ENCODE results near the gene HHAT. TPM values are rescaled to one million over a fixed set of nuclear protein-coding genes. Genes with fewer than 3 reads are reported as not detected.

The HHAT gene
- total and polyA plus RNA-seq, 2 of the 4 experiments (the other 2 are of a cell fraction), result 1.7 to 2.5 TPM

DNA sequence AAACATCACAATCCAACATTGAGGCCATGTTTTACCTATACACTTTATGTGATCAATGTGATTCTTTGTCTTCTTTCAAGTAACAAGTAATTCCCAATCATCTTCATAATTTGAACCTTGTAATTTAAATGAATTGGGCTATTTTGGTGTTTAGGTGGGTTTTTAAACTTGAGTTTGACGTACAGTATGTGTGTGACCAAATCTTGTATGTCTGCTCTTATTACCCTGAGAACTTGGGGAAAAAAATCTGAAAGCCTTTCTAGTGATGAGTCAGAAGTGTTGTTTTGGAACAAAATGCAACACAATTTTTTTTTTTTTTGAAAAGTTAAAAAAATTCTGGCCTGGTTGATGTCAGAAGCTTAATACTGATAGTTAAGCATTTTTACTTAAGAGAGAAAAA, 68.5 kb downstream of the HHAT start:
- no TSS peak for BruUV-seq (replicated peaks)
- ChIA-PET POLR2A (ENCODE audit: unreplicated experiment) (interaction anchor here (0.7 kb wide), 1 partner anchor 152 kb away, joined by 4 read pairs; no protein-coding TSS in a partner anchor), CTCF (interaction anchor here (1.3 kb wide), 1 partner anchor 36 kb away, joined by 5 read pairs; no protein-coding TSS in a partner anchor)
- peaks cover 4% of the 10 kb centered on the region; the same call in 1 of the 2 replicates for H3K9me1 ChIP-seq (ENCODE audit: insufficient read depth, low read length)
- H4K8ac ChIP-seq (ENCODE audit: low read depth in 2 of 2, low read length in 2 of 2), result no peak overlapping the region
- H3K4me2 ChIP-seq (ENCODE audit: low read depth, low read length), result no peak overlapping the region
- no peak overlapping the region for H2AK9ac ChIP-seq (replicated peaks; ENCODE audit: low read depth, low read length, poor library complexity)
- dilution Hi-C loops (cut with HindIII; ENCODE audit: low sequenced_read_pairs, unreplicated experiment), result no loop called here
- no peaks in the 10 kb centered on the region for H4K20me1 ChIP-seq (ENCODE audit: insufficient read depth, low read length)
- H3K14ac ChIP-seq (replicated peaks; ENCODE audit: low read depth, low read length), result no peak overlapping the region
- TF ChIP-seq POLR2A (IDR thresholded peaks at IDR 0.05; ENCODE audit: low read depth, low read length) (no peak), MAFK (IDR thresholded peaks at IDR 0.05; ENCODE audit: low read depth, low read length) (no peak), FOS (IDR thresholded peaks at IDR 0.05; ENCODE audit: low read depth, low read length) (no peak), CEBPB (IDR thresholded peaks at IDR 0.05; ENCODE audit: low read depth, low read length) (no peak), RAD21 (IDR thresholded peaks at IDR 0.05; ENCODE audit: low read length) (no peak), NFE2L2 (IDR thresholded peaks at IDR 0.05; ENCODE audit: low read depth, low read length) (no peak), MXI1 (IDR thresholded peaks at IDR 0.05; ENCODE audit: borderline replicate concordance, low read depth, low read length) (no peak), MAZ (IDR thresholded peaks at IDR 0.05; ENCODE audit: borderline replicate concordance, low read depth, low read length) (no peak), SMC3 (IDR thresholded peaks at IDR 0.05; ENCODE audit: low read depth, low read length) (no peak), RFX5 (IDR thresholded peaks at IDR 0.05; ENCODE audit: low read depth, low read length) (no peak), RCOR1 (IDR thresholded peaks at IDR 0.05; ENCODE audit: insufficient replicate concordance, low read length) (no peak), CHD1 (IDR thresholded peaks at IDR 0.05; ENCODE audit: low read depth, low read length) (no peak), BHLHE40 (IDR thresholded peaks at IDR 0.05; ENCODE audit: low read depth, low read length) (no peak)
- TF ChIP-seq, protein P1, sequence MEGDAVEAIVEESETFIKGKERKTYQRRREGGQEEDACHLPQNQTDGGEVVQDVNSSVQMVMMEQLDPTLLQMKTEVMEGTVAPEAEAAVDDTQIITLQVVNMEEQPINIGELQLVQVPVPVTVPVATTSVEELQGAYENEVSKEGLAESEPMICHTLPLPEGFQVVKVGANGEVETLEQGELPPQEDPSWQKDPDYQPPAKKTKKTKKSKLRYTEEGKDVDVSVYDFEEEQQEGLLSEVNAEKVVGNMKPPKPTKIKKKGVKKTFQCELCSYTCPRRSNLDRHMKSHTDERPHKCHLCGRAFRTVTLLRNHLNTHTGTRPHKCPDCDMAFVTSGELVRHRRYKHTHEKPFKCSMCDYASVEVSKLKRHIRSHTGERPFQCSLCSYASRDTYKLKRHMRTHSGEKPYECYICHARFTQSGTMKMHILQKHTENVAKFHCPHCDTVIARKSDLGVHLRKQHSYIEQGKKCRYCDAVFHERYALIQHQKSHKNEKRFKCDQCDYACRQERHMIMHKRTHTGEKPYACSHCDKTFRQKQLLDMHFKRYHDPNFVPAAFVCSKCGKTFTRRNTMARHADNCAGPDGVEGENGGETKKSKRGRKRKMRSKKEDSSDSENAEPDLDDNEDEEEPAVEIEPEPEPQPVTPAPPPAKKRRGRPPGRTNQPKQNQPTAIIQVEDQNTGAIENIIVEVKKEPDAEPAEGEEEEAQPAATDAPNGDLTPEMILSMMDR (conservative IDR thresholded peaks at IDR 0.05; ENCODE audit: low read depth, low read length), result no peak
- TF ChIP-seq, protein P2, sequence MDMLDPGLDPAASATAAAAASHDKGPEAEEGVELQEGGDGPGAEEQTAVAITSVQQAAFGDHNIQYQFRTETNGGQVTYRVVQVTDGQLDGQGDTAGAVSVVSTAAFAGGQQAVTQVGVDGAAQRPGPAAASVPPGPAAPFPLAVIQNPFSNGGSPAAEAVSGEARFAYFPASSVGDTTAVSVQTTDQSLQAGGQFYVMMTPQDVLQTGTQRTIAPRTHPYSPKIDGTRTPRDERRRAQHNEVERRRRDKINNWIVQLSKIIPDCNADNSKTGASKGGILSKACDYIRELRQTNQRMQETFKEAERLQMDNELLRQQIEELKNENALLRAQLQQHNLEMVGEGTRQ (IDR thresholded peaks at IDR 0.05; ENCODE audit: low read depth, low read length), result no peak
- TF ChIP-seq, protein P3, sequence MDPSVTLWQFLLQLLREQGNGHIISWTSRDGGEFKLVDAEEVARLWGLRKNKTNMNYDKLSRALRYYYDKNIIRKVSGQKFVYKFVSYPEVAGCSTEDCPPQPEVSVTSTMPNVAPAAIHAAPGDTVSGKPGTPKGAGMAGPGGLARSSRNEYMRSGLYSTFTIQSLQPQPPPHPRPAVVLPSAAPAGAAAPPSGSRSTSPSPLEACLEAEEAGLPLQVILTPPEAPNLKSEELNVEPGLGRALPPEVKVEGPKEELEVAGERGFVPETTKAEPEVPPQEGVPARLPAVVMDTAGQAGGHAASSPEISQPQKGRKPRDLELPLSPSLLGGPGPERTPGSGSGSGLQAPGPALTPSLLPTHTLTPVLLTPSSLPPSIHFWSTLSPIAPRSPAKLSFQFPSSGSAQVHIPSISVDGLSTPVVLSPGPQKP (IDR thresholded peaks at IDR 0.05; ENCODE audit: borderline replicate concordance, low read depth, low read length), result no peak
- H3K23ac ChIP-seq (ENCODE audit: low read depth, low read length), result no peak overlapping the region
- no peaks in the 10 kb centered on the region for H3K9me3 ChIP-seq (ENCODE audit: control insufficient read depth, insufficient read depth, low read length)
- no peak overlapping the region for H3K4me3 ChIP-seq (ENCODE audit: insufficient read depth, low read depth, low read length)
- intact Hi-C loops (cut with micrococcal nuclease), result no loop called here
- no peak overlapping the region for H2BK15ac ChIP-seq (ENCODE audit: low read depth, low read length)
- H2BK120ac ChIP-seq (ENCODE audit: low read depth, low read length), result no peak overlapping the region
- H4K5ac ChIP-seq (ENCODE audit: low read depth, low read length), result no peak overlapping the region
- peak; percentile 59 for DNase-seq
- peaks cover 11% of the 10 kb centered on the region for H3K4me1 ChIP-seq (ENCODE audit: control insufficient read depth, insufficient read depth, low read length)
- no CpG with 5 or more reads among the region's 1 CpG for WGBS, 2 experiments (ENCODE audit: extremely low coverage in 2 of 2, insufficient read length in 1 of 2)
- H3K56ac ChIP-seq (ENCODE audit: extremely low read depth, insufficient read depth, low read length), result no peak overlapping the region
- H3K27ac ChIP-seq (ENCODE audit: insufficient read depth, low read length), result no peak overlapping the region
- in situ Hi-C loops (cut with MboI; ENCODE audit: low sequenced_read_pairs), result loop anchor here (5.0 kb wide), 1 partner anchor 35 kb away; no protein-coding TSS in a partner anchor
- H4K91ac ChIP-seq (ENCODE audit: insufficient read depth, low read depth, low read length), result no peak overlapping the region
- H2AK5ac ChIP-seq (ENCODE audit: low read depth, low read length), result no peak overlapping the region
- H2BK5ac ChIP-seq (ENCODE audit: low read depth, low read length, poor library complexity, severe bottlenecking), result no peak overlapping the region
- H3K79me1 ChIP-seq (ENCODE audit: low read depth in 1 of 2, low read length in 2 of 2), result no peaks in the 10 kb centered on the region
- H3K18ac ChIP-seq (ENCODE audit: low read depth, low read length), result no peak overlapping the region
- ATAC-seq (ENCODE audit: low read depth), result 0 out of 2 replicates have a peak, but pooled peaks have one; percentile 4
- no peak overlapping the region for H2BK20ac ChIP-seq (ENCODE audit: low read depth, low read length)
- no peak overlapping the region for H3K4ac ChIP-seq (ENCODE audit: low read depth, low read length)
- H3K9ac ChIP-seq (ENCODE audit: low read depth, low read length), result no peak overlapping the region
- H3K36me3 ChIP-seq (ENCODE audit: control insufficient read depth, insufficient read depth, low read length), result no peaks in the 10 kb centered on the region
- H3K27me3 ChIP-seq (ENCODE audit: control insufficient read depth, insufficient read depth, low read length), result no peaks in the 10 kb centered on the region
- no peak overlapping the region for H2AFZ ChIP-seq (replicated peaks; ENCODE audit: low read length, poor library complexity)
